HG03460 (cell line): Measurements from ENCODE around the gene UBR4.

Experiments used
- ATAC-seq: cut with Tn5 transposase; IDR thresholded peaks from one replicate; pipeline ENCODE4 v1.9.1; 2021; ENCODE audit not compliant: unreplicated experiment

The UBR4 gene

GRCh38 chr1:19140465-19140864 lies 69.6 kb downstream of the UBR4 start:
- no peak for ATAC-seq

- ATAC-seq: no peak
Observed at GRCh38 chr1:19139711-19140110, 70.4 kb downstream of the UBR4 start.

GRCh38 chr1:19138958-19139581 lies 71.0 kb downstream of the UBR4 start:
- ATAC-seq: no peak

GRCh38 chr1:19138331-19138730 lies 71.7 kb downstream of the UBR4 start:
- no peak for ATAC-seq

- ATAC-seq: no peak
Observed at GRCh38 chr1:19137158-19137557, 72.9 kb downstream of the UBR4 start.

GRCh38 chr1:19133360-19133759 lies 76.7 kb downstream of the UBR4 start:
- no peak for ATAC-seq

- no peak for ATAC-seq
Observed at GRCh38 chr1:19130468-19130867, 79.6 kb downstream of the UBR4 start.

- ATAC-seq: no peak
Observed at GRCh38 chr1:19128968-19129514, 81.0 kb downstream of the UBR4 start.

- no peak for ATAC-seq
Observed at GRCh38 chr1:19124273-19124672, 85.8 kb downstream of the UBR4 start.

- ATAC-seq: no peak
Observed at GRCh38 chr1:19123837-19124236, 86.2 kb downstream of the UBR4 start.

GRCh38 chr1:19122668-19123067 lies 87.4 kb downstream of the UBR4 start:
- no peak for ATAC-seq

- ATAC-seq: no peak
Observed at GRCh38 chr1:19121192-19121591, 88.9 kb downstream of the UBR4 start.

- no peak for ATAC-seq
Observed at GRCh38 chr1:19120070-19120469, 90.0 kb downstream of the UBR4 start.

GRCh38 chr1:19115082-19115808 lies 94.8 kb downstream of the UBR4 start:
- no peak for ATAC-seq

GRCh38 chr1:19113697-19114092 lies 96.4 kb downstream of the UBR4 start:
- no peak for ATAC-seq

GRCh38 chr1:19112891-19113696 lies 97.0 kb downstream of the UBR4 start:
- ATAC-seq: no peak

- ATAC-seq: no peak
Observed at GRCh38 chr1:19110257-19110927, 99.7 kb downstream of the UBR4 start.

- no peak for ATAC-seq
Observed at GRCh38 chr1:19109545-19109944, 100.5 kb downstream of the UBR4 start.

GRCh38 chr1:19101244-19101643 lies 108.8 kb downstream of the UBR4 start:
- no peak for ATAC-seq

GRCh38 chr1:19100028-19100427 lies 110.0 kb downstream of the UBR4 start:
- no peak for ATAC-seq

GRCh38 chr1:19096990-19097389 lies 113.1 kb downstream of the UBR4 start:
- ATAC-seq: no peak
